ENCODE measurements around the gene IKZF2. TPM values are rescaled to one million over a fixed set of nuclear protein-coding genes. Genes with fewer than 3 reads are reported as not detected.
A peak's percentile ranks its signal among the peaks of the same experiment; 100 is the strongest.

The IKZF2 gene
- total RNA-seq, 1 experiment from 2014 or later = 0.97 TPM

DNA sequence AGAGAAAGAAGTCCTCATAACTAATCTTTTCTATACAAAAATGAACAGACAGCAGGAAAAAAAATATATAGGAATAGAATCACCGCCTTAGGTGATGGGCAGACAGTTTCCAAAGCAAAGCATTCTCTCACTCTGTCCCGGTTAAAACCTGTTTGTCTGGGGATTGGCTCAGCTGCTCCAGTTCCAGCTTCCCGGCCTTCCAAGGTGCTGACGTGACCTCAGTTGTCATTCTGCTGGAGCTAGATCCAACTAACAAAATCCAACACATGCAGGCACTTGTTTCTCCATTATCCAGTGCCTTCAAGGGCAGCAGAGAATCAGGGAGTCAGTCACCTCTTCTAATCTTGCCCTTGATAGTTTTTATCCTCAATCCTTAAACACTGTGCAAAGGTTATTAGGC is 52.8 kb downstream of the IKZF2 start:
- DNase-seq = no peak
- Histone ChIP-seq H3K27me3 (ENCODE audit: control insufficient read depth, insufficient read depth, low read length) (no peaks in the 10 kb centered on the region), H3K36me3 (replicated peaks; ENCODE audit: control insufficient read depth, insufficient read depth, low read length) (no peaks in the 10 kb centered on the region), H3K4me3 (ENCODE audit: insufficient read depth, low read depth, low read length) (no peak overlapping the region)

DNA sequence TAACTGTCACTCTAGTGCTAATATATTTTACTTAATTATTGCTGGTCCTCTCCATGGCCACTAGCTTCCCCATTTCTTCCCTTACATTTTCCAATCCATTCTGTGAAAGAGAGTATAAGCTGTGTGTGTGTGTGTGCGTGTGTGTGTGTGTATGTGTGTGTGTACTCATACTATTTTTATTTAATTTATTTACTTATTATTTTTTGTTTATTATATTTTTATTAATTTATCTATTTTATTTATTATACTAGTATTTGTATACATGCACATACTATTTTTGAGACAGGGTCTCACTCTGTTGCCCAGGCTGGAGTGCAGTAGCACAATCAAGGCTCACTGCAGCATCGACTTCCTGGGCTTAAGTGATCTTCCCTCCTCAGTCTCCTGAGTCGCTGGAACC is 59.6 kb downstream of the IKZF2 start:
- H3K27me3 ChIP-seq (ENCODE audit: control insufficient read depth, insufficient read depth, low read length) = no peaks in the 10 kb centered on the region
- no peaks in the 10 kb centered on the region for H3K36me3 ChIP-seq (replicated peaks; ENCODE audit: control insufficient read depth, insufficient read depth, low read length)
- DNase-seq = no peak
- H3K4me3 ChIP-seq (ENCODE audit: insufficient read depth, low read depth, low read length) = no peak overlapping the region

GRCh38 chr2:213090772-213091171 is 60.6 kb downstream of the IKZF2 start:
- Histone ChIP-seq H3K36me3 (replicated peaks; ENCODE audit: control insufficient read depth, insufficient read depth, low read length) (no peaks in the 10 kb centered on the region), H3K27me3 (ENCODE audit: control insufficient read depth, insufficient read depth, low read length) (no peaks in the 10 kb centered on the region), H3K4me3 (ENCODE audit: insufficient read depth, low read depth, low read length) (no peak overlapping the region)
- DNase-seq = no peak

- Histone ChIP-seq H3K27me3 (ENCODE audit: control insufficient read depth, insufficient read depth, low read length) (no peaks in the 10 kb centered on the region), H3K4me3 (ENCODE audit: insufficient read depth, low read depth, low read length) (no peak overlapping the region), H3K36me3 (replicated peaks; ENCODE audit: control insufficient read depth, insufficient read depth, low read length) (no peaks in the 10 kb centered on the region)
- no peak for DNase-seq
Measured at GRCh38 chr2:213089438-213089837, 62.0 kb downstream of the IKZF2 start.

DNA sequence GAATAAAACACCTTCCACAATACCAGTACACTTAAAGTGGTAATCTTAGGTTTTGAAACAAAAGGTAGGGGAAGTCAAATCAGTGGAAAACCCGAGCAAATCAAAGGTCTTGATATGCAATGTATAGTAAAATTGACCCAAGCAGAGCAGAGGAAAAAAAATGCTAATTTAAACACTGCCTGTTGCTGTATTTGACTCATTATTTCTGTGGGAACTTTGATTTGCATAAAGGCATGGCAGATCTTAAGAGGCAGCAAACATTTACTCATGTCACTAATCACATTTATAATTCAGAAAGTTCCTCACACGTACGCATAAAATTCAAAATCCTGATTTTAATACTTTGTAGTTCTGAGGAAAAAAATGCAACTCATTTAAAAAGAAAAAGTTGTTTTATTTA is 64.4 kb downstream of the IKZF2 start:
- Histone ChIP-seq H3K4me3 (ENCODE audit: insufficient read depth, low read depth, low read length) (no peak overlapping the region), H3K27me3 (ENCODE audit: control insufficient read depth, insufficient read depth, low read length) (no peaks in the 10 kb centered on the region)
- no peak for DNase-seq

GRCh38 chr2:213086571-213086970 is 64.8 kb downstream of the IKZF2 start:
- DNase-seq = peak; percentile 19
- H3K36me3 ChIP-seq (replicated peaks; ENCODE audit: control insufficient read depth, insufficient read depth, low read length) = no peaks in the 10 kb centered on the region

More for the DNA sequence above, 64.4 kb downstream of the IKZF2 start:
- H3K36me3 ChIP-seq (replicated peaks; ENCODE audit: control insufficient read depth, insufficient read depth, low read length) = no peaks in the 10 kb centered on the region

DNA sequence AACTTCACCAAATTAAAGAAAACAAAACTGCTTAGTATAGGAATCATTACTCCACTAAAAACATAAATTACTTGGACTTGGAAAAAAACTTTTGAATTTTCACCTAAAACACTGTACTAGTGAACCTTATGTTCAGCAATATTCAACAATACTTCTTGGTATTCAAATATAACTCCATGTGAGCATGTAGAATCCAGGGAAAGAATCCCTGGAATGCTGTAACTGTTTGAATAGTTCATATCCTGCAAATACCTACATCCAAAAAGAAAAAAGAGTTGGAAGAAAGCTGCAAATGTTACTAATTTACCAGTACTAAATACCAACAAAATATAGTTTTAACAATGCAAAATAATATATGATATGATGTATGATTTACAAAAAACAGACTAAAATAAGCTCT is 65.4 kb downstream of the IKZF2 start:
- Histone ChIP-seq H3K27me3 (ENCODE audit: control insufficient read depth, insufficient read depth, low read length) (no peaks in the 10 kb centered on the region), H3K36me3 (replicated peaks; ENCODE audit: control insufficient read depth, insufficient read depth, low read length) (no peaks in the 10 kb centered on the region), H3K4me3 (ENCODE audit: insufficient read depth, low read depth, low read length) (no peak overlapping the region)
- DNase-seq = no peak

More at GRCh38 chr2:213086571-213086970, 64.8 kb downstream of the IKZF2 start:
- H3K4me3 ChIP-seq (ENCODE audit: insufficient read depth, low read depth, low read length) = no peak overlapping the region
- H3K27me3 ChIP-seq (ENCODE audit: control insufficient read depth, insufficient read depth, low read length) = no peaks in the 10 kb centered on the region

GRCh38 chr2:213085538-213085937 is 65.9 kb downstream of the IKZF2 start:
- Histone ChIP-seq H3K36me3 (replicated peaks; ENCODE audit: control insufficient read depth, insufficient read depth, low read length) (no peaks in the 10 kb centered on the region), H3K27me3 (ENCODE audit: control insufficient read depth, insufficient read depth, low read length) (no peaks in the 10 kb centered on the region), H3K4me3 (ENCODE audit: insufficient read depth, low read depth, low read length) (no peak overlapping the region)
- DNase-seq = no peak

- DNase-seq = no peak
- Histone ChIP-seq H3K27me3 (ENCODE audit: control insufficient read depth, insufficient read depth, low read length) (no peaks in the 10 kb centered on the region), H3K4me3 (ENCODE audit: insufficient read depth, low read depth, low read length) (no peak overlapping the region), H3K36me3 (replicated peaks; ENCODE audit: control insufficient read depth, insufficient read depth, low read length) (no peaks in the 10 kb centered on the region)
Measured at GRCh38 chr2:213084261-213084660, 67.2 kb downstream of the IKZF2 start.

DNA sequence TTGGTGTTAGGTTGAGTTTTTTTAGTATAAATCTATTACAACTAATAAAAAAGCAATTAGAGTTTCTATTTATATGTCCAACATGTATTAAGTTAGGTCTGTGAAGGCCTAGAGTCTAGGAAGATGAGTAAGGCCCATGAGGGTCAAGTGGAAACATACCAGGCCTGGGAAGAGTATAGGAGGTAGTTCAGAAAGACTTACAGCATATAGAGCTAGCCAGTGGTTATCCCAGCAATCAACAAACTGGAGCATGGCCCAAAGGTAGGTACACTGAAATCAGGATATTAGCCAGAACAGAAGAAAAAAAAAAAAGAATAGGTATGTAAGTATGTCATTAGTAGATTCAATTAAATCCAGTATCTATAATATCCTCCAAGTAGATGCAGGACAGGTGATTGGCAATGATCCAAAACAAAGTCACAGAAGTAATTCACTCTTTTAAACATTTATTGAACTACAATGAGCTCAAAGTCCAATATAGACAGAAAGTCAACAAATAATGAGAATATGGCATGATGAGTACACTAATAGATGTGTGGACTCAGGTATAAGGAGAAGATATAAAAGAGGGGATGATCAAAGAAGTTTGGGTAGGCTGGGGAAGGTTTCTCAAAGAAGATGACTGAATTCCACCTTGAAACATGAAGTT is 70.3 kb downstream of the IKZF2 start:
- H3K36me3 ChIP-seq (replicated peaks; ENCODE audit: control insufficient read depth, insufficient read depth, low read length) = no peaks in the 10 kb centered on the region
- H3K27me3 ChIP-seq (ENCODE audit: control insufficient read depth, insufficient read depth, low read length) = no peaks in the 10 kb centered on the region
- no peak overlapping the region for H3K4me3 ChIP-seq (ENCODE audit: insufficient read depth, low read depth, low read length)
- DNase-seq = no peak

- Histone ChIP-seq H3K4me3 (ENCODE audit: insufficient read depth, low read depth, low read length) (no peak overlapping the region), H3K36me3 (replicated peaks; ENCODE audit: control insufficient read depth, insufficient read depth, low read length) (no peaks in the 10 kb centered on the region)
- DNase-seq = no peak
Measured at GRCh38 chr2:213079756-213080155, 71.7 kb downstream of the IKZF2 start.

DNA sequence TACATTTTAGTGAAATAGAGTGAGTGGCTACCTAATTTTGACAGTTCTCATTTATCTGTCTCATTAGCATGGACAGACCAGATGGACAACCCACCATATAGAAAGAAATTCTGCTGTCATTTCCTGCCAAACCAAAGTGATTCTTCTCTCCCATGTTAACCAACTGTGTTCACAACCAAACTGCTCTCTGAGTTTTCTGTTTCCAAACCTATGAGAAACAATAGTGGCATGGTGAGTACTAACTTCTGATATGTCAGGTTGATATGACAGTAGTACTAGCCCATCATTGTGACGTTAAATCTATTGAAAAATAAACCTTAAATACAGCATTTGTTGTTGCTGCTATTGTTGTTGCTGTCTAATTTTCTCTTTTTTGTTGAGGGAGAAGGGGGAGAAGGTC is 72.7 kb downstream of the IKZF2 start:
- DNase-seq = no peak
- no peaks in the 10 kb centered on the region for H3K36me3 ChIP-seq (replicated peaks; ENCODE audit: control insufficient read depth, insufficient read depth, low read length)
- H3K27me3 ChIP-seq (ENCODE audit: control insufficient read depth, insufficient read depth, low read length) = no peaks in the 10 kb centered on the region
- H3K4me3 ChIP-seq (ENCODE audit: insufficient read depth, low read depth, low read length) = no peak overlapping the region

More at GRCh38 chr2:213079756-213080155, 71.7 kb downstream of the IKZF2 start:
- H3K27me3 ChIP-seq (ENCODE audit: control insufficient read depth, insufficient read depth, low read length) = no peaks in the 10 kb centered on the region

- Histone ChIP-seq H3K27me3 (ENCODE audit: control insufficient read depth, insufficient read depth, low read length) (no peaks in the 10 kb centered on the region), H3K36me3 (replicated peaks; ENCODE audit: control insufficient read depth, insufficient read depth, low read length) (no peaks in the 10 kb centered on the region)
Measured at GRCh38 chr2:213069531-213069930, 81.9 kb downstream of the IKZF2 start.

GRCh38 chr2:213068676-213069359 is 82.6 kb downstream of the IKZF2 start:
- peak; percentile 1 for DNase-seq
- Histone ChIP-seq H3K27me3 (ENCODE audit: control insufficient read depth, insufficient read depth, low read length) (no peaks in the 10 kb centered on the region), H3K36me3 (replicated peaks; ENCODE audit: control insufficient read depth, insufficient read depth, low read length) (no peaks in the 10 kb centered on the region), H3K4me3 (ENCODE audit: insufficient read depth, low read depth, low read length) (no peak overlapping the region)

More at GRCh38 chr2:213069531-213069930, 81.9 kb downstream of the IKZF2 start:
- no peak overlapping the region for H3K4me3 ChIP-seq (ENCODE audit: insufficient read depth, low read depth, low read length)
- no peak for DNase-seq

DNA sequence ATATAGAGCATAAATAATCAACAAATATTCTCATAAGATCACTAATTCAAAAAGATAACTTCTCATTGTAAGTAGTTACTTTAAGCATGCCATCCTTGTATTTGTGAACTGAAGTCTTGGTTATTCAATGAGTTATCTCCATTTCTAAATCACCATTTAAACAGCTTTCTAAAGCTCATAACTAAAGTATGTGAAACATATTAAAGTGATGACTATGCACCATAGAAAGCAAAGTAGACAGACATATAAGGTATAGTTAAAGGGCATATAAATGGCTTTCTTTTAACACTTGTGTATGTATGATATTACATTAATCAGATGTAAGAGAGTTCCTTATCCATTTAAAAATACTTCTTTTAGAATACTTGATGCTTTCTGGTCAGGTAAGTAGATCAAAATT is 83.5 kb downstream of the IKZF2 start:
- Histone ChIP-seq H3K27me3 (ENCODE audit: control insufficient read depth, insufficient read depth, low read length) (no peaks in the 10 kb centered on the region), H3K36me3 (replicated peaks; ENCODE audit: control insufficient read depth, insufficient read depth, low read length) (no peaks in the 10 kb centered on the region), H3K4me3 (ENCODE audit: insufficient read depth, low read depth, low read length) (no peak overlapping the region)
- DNase-seq = no peak
